CD4-positive, alpha-beta T cell treated with Interleukin-17A for 4 hours (primary cell): ENCODE measurements around the gene ADAMTS12.

ENCODE experiments used
- DNase-seq: peaks from one replicate; pipeline ENCODE4 v3.0.0-alpha.2; 2020; ENCODE audit warnings: mixed read lengths

ADAMTS12 gene

GRCh38 chr5:33753704-33754103 is 138.1 kb downstream of the ADAMTS12 start:
- no peak for DNase-seq

GRCh38 chr5:33748754-33749153 is 143.0 kb downstream of the ADAMTS12 start:
- DNase-seq: no peak

GRCh38 chr5:33745101-33745770 is 146.6 kb downstream of the ADAMTS12 start:
- no peak for DNase-seq

GRCh38 chr5:33743099-33743498 is 148.7 kb downstream of the ADAMTS12 start:
- DNase-seq: no peak

- no peak for DNase-seq
Measured at GRCh38 chr5:33742181-33742580, 149.6 kb downstream of the ADAMTS12 start.

- DNase-seq: no peak
Measured at GRCh38 chr5:33738967-33739366, 152.8 kb downstream of the ADAMTS12 start.

- DNase-seq: no peak
Measured at GRCh38 chr5:33738097-33738496, 153.7 kb downstream of the ADAMTS12 start.

GRCh38 chr5:33737697-33738096 is 154.1 kb downstream of the ADAMTS12 start:
- DNase-seq: no peak

GRCh38 chr5:33737284-33737683 is 154.5 kb downstream of the ADAMTS12 start:
- DNase-seq: no peak

GRCh38 chr5:33736510-33736909 is 155.3 kb downstream of the ADAMTS12 start:
- no peak for DNase-seq

- DNase-seq: no peak
Measured at GRCh38 chr5:33735072-33735471, 156.7 kb downstream of the ADAMTS12 start.

- no peak for DNase-seq
Measured at GRCh38 chr5:33734537-33734936, 157.3 kb downstream of the ADAMTS12 start.

GRCh38 chr5:33733225-33733624 is 158.6 kb downstream of the ADAMTS12 start:
- DNase-seq: no peak

GRCh38 chr5:33726422-33727165 is 165.2 kb downstream of the ADAMTS12 start:
- no peak for DNase-seq

- DNase-seq: no peak
Measured at GRCh38 chr5:33725806-33726205, 166.0 kb downstream of the ADAMTS12 start.

GRCh38 chr5:33721491-33722200 is 170.1 kb downstream of the ADAMTS12 start:
- DNase-seq: no peak

- no peak for DNase-seq
Measured at GRCh38 chr5:33720176-33720575, 171.6 kb downstream of the ADAMTS12 start.

GRCh38 chr5:33719769-33720168 is 172.0 kb downstream of the ADAMTS12 start:
- DNase-seq: no peak

GRCh38 chr5:33715661-33716060 is 176.1 kb downstream of the ADAMTS12 start:
- DNase-seq: no peak

- DNase-seq: no peak
Measured at GRCh38 chr5:33713136-33713765, 178.5 kb downstream of the ADAMTS12 start.

GRCh38 chr5:33712664-33713063 is 179.1 kb downstream of the ADAMTS12 start:
- no peak for DNase-seq

- no peak for DNase-seq
Measured at GRCh38 chr5:33711094-33711679, 180.6 kb downstream of the ADAMTS12 start.

GRCh38 chr5:33702867-33703266 is 188.9 kb downstream of the ADAMTS12 start:
- no peak for DNase-seq
